GM23338 (cell line): ENCODE measurements around the gene IQSEC2. TPM values are rescaled to one million over a fixed set of nuclear protein-coding genes. Genes with fewer than 3 reads are reported as not detected.

Source experiments
- ATAC-seq: fragments of 200-7000 bp; cut with Tn5 transposase; 3 replicates; pipeline ENCODE4 v1.9.1; 2020
- DNase-seq: peaks from one replicate; pipeline ENCODE4 v3.0.0-alpha.2; 2015; ENCODE audit warnings: low spot score
- H2AFZ ChIP-seq: fragments of 200-600 bp; sonication (generic); 2 replicates; pipeline ENCODE4 v1.8.0; 2016; ENCODE audit warnings: antibody characterized with exemption, mild to moderate bottlenecking, moderate library complexity
- H3F3A ChIP-seq: fragments of 200-600 bp; sonication (generic); replicated peaks from 2 replicates; pipeline ENCODE4 v1.8.0; 2017; ENCODE audit warnings: antibody characterized with exemption, mixed run types, low read depth
- H3K27ac ChIP-seq: fragments of 200-600 bp; sonication (generic); 2 replicates; pipeline ENCODE4 v1.6.1; 2016; ENCODE audit warnings: low read depth
- H3K27me3 ChIP-seq: fragments of 200-600 bp; sonication (generic); 2 replicates; pipeline ENCODE4 v1.8.0; 2016; ENCODE audit warnings: mild to moderate bottlenecking, mixed run types, moderate library complexity; ENCODE audit not compliant: insufficient read depth
- H3K36me3 ChIP-seq: fragments of 200-600 bp; sonication (generic); 2 replicates; pipeline ENCODE4 v1.8.0; 2016; ENCODE audit warnings: mild to moderate bottlenecking; ENCODE audit not compliant: insufficient read depth
- H3K4me1 ChIP-seq: fragments of 200-600 bp; sonication (generic); 2 replicates; pipeline ENCODE4 v1.8.0; 2016; ENCODE audit warnings: mild to moderate bottlenecking, moderate library complexity; ENCODE audit not compliant: insufficient read depth
- H3K4me2 ChIP-seq: fragments of 200-600 bp; sonication (generic); 2 replicates; pipeline ENCODE4 v1.7.1; 2017; ENCODE audit warnings: mixed run types
- H3K4me3 ChIP-seq: fragments of 200-600 bp; sonication (generic); 2 replicates; pipeline ENCODE4 v1.6.1; 2016; ENCODE audit warnings: mixed run types
- H3K79me2 ChIP-seq: fragments of 200-600 bp; sonication (generic); replicated peaks from 2 replicates; pipeline ENCODE4 v1.8.0; 2017; ENCODE audit warnings: mild to moderate bottlenecking; ENCODE audit not compliant: insufficient read depth
- H3K9me2 ChIP-seq: fragments of 200-600 bp; sonication (generic); 2 replicates; pipeline ENCODE4 v1.8.0; 2017; ENCODE audit not compliant: insufficient read depth
- H4K20me1 ChIP-seq: fragments of 200-600 bp; sonication (generic); replicated peaks from 2 replicates; pipeline ENCODE4 v1.8.0; 2017; ENCODE audit warnings: mild to moderate bottlenecking; ENCODE audit not compliant: insufficient read depth
- H3K27ac Mint-ChIP-seq: 2 replicates; pipeline ENCODE4 v1.8.0; 2020; ENCODE audit warnings: inconsistent platforms, mild to moderate bottlenecking, moderate library complexity, mixed read lengths
- H3K27me3 Mint-ChIP-seq: 3 replicates; pipeline ENCODE4 v1.8.0; 2022; ENCODE audit warnings: low read depth, mild to moderate bottlenecking, moderate library complexity, mixed read lengths, inconsistent platforms; ENCODE audit not compliant: insufficient read depth, poor library complexity
- H3K36me3 Mint-ChIP-seq: 3 replicates; pipeline ENCODE4 v1.8.0; 2021; ENCODE audit warnings: low read depth, mild to moderate bottlenecking, inconsistent platforms, moderate library complexity, mixed read lengths
- H3K4me1 Mint-ChIP-seq: 3 replicates; pipeline ENCODE4 v1.8.0; 2020; ENCODE audit warnings: mild to moderate bottlenecking, inconsistent platforms, mixed read lengths
- H3K4me3 Mint-ChIP-seq: 3 replicates; pipeline ENCODE4 v1.8.0; 2021; ENCODE audit warnings: moderate library complexity, mild to moderate bottlenecking, inconsistent platforms, mixed read lengths
- H3K9me3 Mint-ChIP-seq: 3 replicates; pipeline ENCODE4 v1.8.0; 2020; ENCODE audit warnings: moderate library complexity, mild to moderate bottlenecking, inconsistent platforms, mixed read lengths
- EZH2 ChIP-seq: fragments of 200-600 bp; sonication (generic); IDR thresholded peaks from one replicate; pipeline ENCODE4 v1.8.0; 2017; ENCODE audit warnings: antibody characterized with exemption, mild to moderate bottlenecking, low read depth; ENCODE audit not compliant: unreplicated experiment
- EZH2phosphoT487 ChIP-seq: fragments of 200-600 bp; sonication (generic); IDR thresholded peaks from one replicate; pipeline ENCODE4 v1.8.1; 2018; ENCODE audit warnings: antibody characterized with exemption; ENCODE audit not compliant: unreplicated experiment
- JUNB ChIP-seq: IDR thresholded peaks from one replicate; pipeline ENCODE4 v1.6.1; 2016; ENCODE audit warnings: antibody characterized with exemption; ENCODE audit not compliant: unreplicated experiment
- NANOG ChIP-seq: IDR thresholded peaks from 2 replicates; pipeline ENCODE4 v1.6.1; 2016; ENCODE audit warnings: antibody characterized with exemption, borderline replicate concordance
- POLR2AphosphoS5 ChIP-seq: IDR thresholded peaks from 2 replicates; pipeline ENCODE4 v1.6.1; 2016; ENCODE audit warnings: antibody characterized with exemption, low read depth
- STAT1 ChIP-seq: IDR thresholded peaks from one replicate; pipeline ENCODE4 v1.6.1; 2016; ENCODE audit warnings: antibody characterized with exemption; ENCODE audit not compliant: unreplicated experiment
- ZNF114 ChIP-seq: fragments of 250-450 bp; sonication (Bioruptor Pico); IDR thresholded peaks from 2 replicates; pipeline ENCODE4 v1.5.0; 2020; ENCODE audit warnings: mild to moderate bottlenecking, moderate library complexity
- ZNF462 ChIP-seq: fragments of 250-450 bp; sonication (Bioruptor Pico); IDR thresholded peaks from 2 replicates; pipeline ENCODE4 v1.5.0; 2020; ENCODE audit warnings: mild to moderate bottlenecking, moderate library complexity
- polyA plus RNA-seq: library from polyadenylated mRNA; unstranded; fragments of >200 nt; fragmentation: Nextera tagmentation; extraction: Ambion mirVana; gene quantifications from 2 replicates; pipeline ENCODE4 v1.2.1, GENCODE V29; 2016
- total RNA-seq: library from RNA; depleted of rRNA; stranded (reverse); fragments of >200 nt; shearing (Covaris generic); gene quantifications from 2 replicates; pipeline ENCODE4 v1.2.3, GENCODE V29; 2014

Gene IQSEC2
- total and polyA plus RNA-seq, 2 experiments from 2014 or later: 12.3 to 92.2 TPM

- Histone ChIP-seq H3K4me1 (no peaks in the 10 kb centered on the region), H3K9me2 (no peaks in the 10 kb centered on the region), H3K4me3 (no peak overlapping the region), H3K27ac (no peak overlapping the region), H4K20me1 (no peaks in the 10 kb centered on the region), H3K27me3 (no peaks in the 10 kb centered on the region), H3F3A (no peaks in the 10 kb centered on the region), H3K36me3 (no peaks in the 10 kb centered on the region; the same call in 1 of the 2 replicates), H2AFZ (no peak overlapping the region), H3K79me2 (no peaks in the 10 kb centered on the region), H3K4me2 (no peak overlapping the region)
- ATAC-seq (no peak), DNase-seq (no peak)
- no peak overlapping the region for H3K4me3 Mint-ChIP-seq
- H3K9me3 Mint-ChIP-seq: no peaks in the 10 kb centered on the region
- H3K4me1 Mint-ChIP-seq: peaks cover 6% of the 10 kb centered on the region; the same call in 2 of the 3 replicates
- peaks cover 6% of the 10 kb centered on the region for H3K27me3 Mint-ChIP-seq
- no peak for TF ChIP-seq ZNF114 (CRISPR knock-in tag)
- TF ChIP-seq POLR2AphosphoS5: no peak
- TF ChIP-seq STAT1: no peak
- no peak overlapping the region for H3K27ac Mint-ChIP-seq
- H3K36me3 Mint-ChIP-seq: peaks cover 15% of the 10 kb centered on the region
Observed at GRCh38 chrX:53234484-53234883, 46.9 kb downstream of the IQSEC2 start.

- no peak overlapping the region for H3K4me2 ChIP-seq
- no peaks in the 10 kb centered on the region for H3F3A ChIP-seq
- no peak overlapping the region for H3K4me3 Mint-ChIP-seq
- no peaks in the 10 kb centered on the region for H3K4me1 ChIP-seq
- no peak overlapping the region for H3K27ac ChIP-seq
- no peak for DNase-seq
- H3K4me3 ChIP-seq: no peak overlapping the region
- no peak for ATAC-seq
- H3K9me2 ChIP-seq: no peaks in the 10 kb centered on the region
- H3K36me3 ChIP-seq: no peaks in the 10 kb centered on the region; the same call in 1 of the 2 replicates
- H3K36me3 Mint-ChIP-seq: peaks cover 5% of the 10 kb centered on the region; the same call in 2 of the 3 replicates
- no peak overlapping the region for H2AFZ ChIP-seq
- H3K27me3 Mint-ChIP-seq: peaks cover 5% of the 10 kb centered on the region
- H3K9me3 Mint-ChIP-seq: no peaks in the 10 kb centered on the region
- H3K27me3 ChIP-seq: no peaks in the 10 kb centered on the region
- H3K27ac Mint-ChIP-seq: no peak overlapping the region
- no peaks in the 10 kb centered on the region for H3K79me2 ChIP-seq
- TF ChIP-seq ZNF114 (CRISPR knock-in tag): no peak
- TF ChIP-seq JUNB: no peak
- no peak for TF ChIP-seq EZH2
- no peak for TF ChIP-seq NANOG
- TF ChIP-seq EZH2phosphoT487: no peak
- TF ChIP-seq ZNF462 (CRISPR knock-in tag): no peak
- no peaks in the 10 kb centered on the region for H4K20me1 ChIP-seq
- peaks cover 6% of the 10 kb centered on the region; the same call in 2 of the 3 replicates for H3K4me1 Mint-ChIP-seq
Observed at GRCh38 chrX:53233536-53233935, 47.8 kb downstream of the IQSEC2 start.
